Hepatocyte (in vitro differentiated cells): ENCODE results near the gene TPBGL. TPM values are rescaled to one million over a fixed set of nuclear protein-coding genes. Genes with fewer than 3 reads are reported as not detected.
A peak's percentile ranks its signal among the peaks of the same experiment; 100 is the strongest.

ENCODE experiments used
- DNase-seq: peaks from one replicate; pipeline ENCODE4 v3.0.0-alpha.2; 2016; ENCODE audit warnings: low spot score
- H2AFZ ChIP-seq: fragments of 200-600 bp; sonication (generic); 2 replicates; pipeline ENCODE4 v1.6.0; 2016; ENCODE audit warnings: antibody characterized with exemption, mild to moderate bottlenecking
- H3K27ac ChIP-seq: fragments of 200-600 bp; sonication (generic); 2 replicates; pipeline ENCODE4 v1.5.1; 2016; ENCODE audit warnings: mild to moderate bottlenecking
- H3K27me3 ChIP-seq: fragments of 200-600 bp; sonication (generic); 2 replicates; pipeline ENCODE4 v1.6.1; 2016
- H3K36me3 ChIP-seq: fragments of 200-600 bp; sonication (generic); replicated peaks from 2 replicates; pipeline ENCODE4 v1.5.1; 2016; ENCODE audit warnings: low read depth; ENCODE audit not compliant: insufficient read depth
- H3K4me1 ChIP-seq: fragments of 200-600 bp; sonication (generic); 2 replicates; pipeline ENCODE4 v1.5.1; 2016; ENCODE audit warnings: mild to moderate bottlenecking, moderate library complexity; ENCODE audit not compliant: insufficient read depth
- H3K4me2 ChIP-seq: fragments of 200-600 bp; sonication (generic); 2 replicates; pipeline ENCODE4 v1.6.0; 2016
- H3K4me3 ChIP-seq: fragments of 200-600 bp; sonication (generic); 2 replicates; pipeline ENCODE4 v1.5.1; 2016; ENCODE audit warnings: mild to moderate bottlenecking
- H3K79me2 ChIP-seq: fragments of 200-600 bp; sonication (generic); 2 replicates; pipeline ENCODE4 v1.6.0; 2017; ENCODE audit warnings: mild to moderate bottlenecking
- H3K9me2 ChIP-seq: fragments of 200-600 bp; sonication (generic); replicated peaks from 2 replicates; pipeline ENCODE4 v1.6.0; 2017; ENCODE audit warnings: mild to moderate bottlenecking; ENCODE audit not compliant: insufficient read depth
- H3K9me3 ChIP-seq: fragments of 200-600 bp; sonication (generic); 2 replicates; pipeline ENCODE4 v1.5.1; 2016; ENCODE audit warnings: low read depth, mild to moderate bottlenecking
- H4K20me1 ChIP-seq: fragments of 200-600 bp; sonication (generic); 2 replicates; pipeline ENCODE4 v1.6.0; 2016; ENCODE audit warnings: mild to moderate bottlenecking; ENCODE audit not compliant: insufficient read depth, poor library complexity, severe bottlenecking
- EZH2 ChIP-seq: fragments of 200-600 bp; sonication (generic); IDR thresholded peaks from 2 replicates; pipeline ENCODE4 v1.6.1; 2016; ENCODE audit warnings: antibody characterized with exemption, mild to moderate bottlenecking, borderline replicate concordance
- EZH2phosphoT487 ChIP-seq: fragments of 200-600 bp; sonication (generic); IDR thresholded peaks from one replicate; pipeline ENCODE4 v1.6.1; 2018; ENCODE audit warnings: antibody characterized with exemption, mild to moderate bottlenecking, low read depth, moderate library complexity; ENCODE audit not compliant: unreplicated experiment, severe bottlenecking
- WGBS: methylation state at CpG from one replicate; pipeline ENCODE4 v1.1.6; 2016; ENCODE audit warnings: low lambda C conversion rate; ENCODE audit errors: missing lambda C conversion rate; 5-methylcytosine and 5-hydroxymethylcytosine counted together
- polyA plus RNA-seq: library from polyadenylated mRNA; unstranded; fragments of >200 nt; fragmentation: Nextera tagmentation; extraction: Ambion mirVana; gene quantifications from 2 replicates; pipeline ENCODE4 v1.2.1, GENCODE V29; 2016
- total RNA-seq: library from RNA; depleted of rRNA; stranded (reverse); fragments of >200 nt; gene quantifications from 2 replicates; pipeline ENCODE4 v1.2.3, GENCODE V29; 2014
- TF ChIP-seq, protein P1 (sequence below): fragments of 200-600 bp; sonication (generic); IDR thresholded peaks from 2 replicates; pipeline ENCODE4 v1.5.1; 2016; ENCODE audit warnings: antibody characterized with exemption, mild to moderate bottlenecking; ENCODE audit not compliant: poor library complexity

TPBGL gene
- total and polyA plus RNA-seq, 2 experiments from 2014 or later = 0.12 TPM; not detected in 1

DNA sequence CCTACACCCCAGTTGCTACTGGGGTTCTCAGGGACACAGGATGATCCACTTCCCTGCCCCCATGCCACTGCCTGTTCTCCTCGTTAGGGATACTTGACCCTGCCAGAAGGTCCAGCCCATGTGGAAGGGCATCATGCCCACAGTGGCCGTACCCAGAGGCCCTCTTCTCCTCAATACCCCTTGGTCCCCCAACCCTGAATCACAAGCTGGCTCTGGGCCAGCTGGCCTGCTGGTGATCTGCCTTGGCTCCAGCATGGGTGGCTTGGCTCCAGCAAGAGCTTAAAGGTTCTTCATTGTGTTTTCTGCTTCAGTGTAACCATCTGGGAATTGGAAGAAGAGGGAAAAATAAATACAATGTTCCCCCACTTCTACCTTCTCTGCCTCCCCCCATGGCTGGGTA, 11.1 kb upstream of the TPBGL start:
- no peak for DNase-seq
- WGBS = 79% methylated on average over 2 of the region's 2 CpGs
- H3K27ac ChIP-seq = no peak overlapping the region
- no peaks in the 10 kb centered on the region for H3K27me3 ChIP-seq
- no peak overlapping the region for H2AFZ ChIP-seq
- no peaks in the 10 kb centered on the region for H3K4me1 ChIP-seq
- H3K4me3 ChIP-seq = no peak overlapping the region
- no peaks in the 10 kb centered on the region for H3K79me2 ChIP-seq
- no peaks in the 10 kb centered on the region for H3K9me2 ChIP-seq
- H4K20me1 ChIP-seq = no peaks in the 10 kb centered on the region
- TF ChIP-seq EZH2phosphoT487 (no peak), EZH2 (no peak)
- TF ChIP-seq, protein P1, sequence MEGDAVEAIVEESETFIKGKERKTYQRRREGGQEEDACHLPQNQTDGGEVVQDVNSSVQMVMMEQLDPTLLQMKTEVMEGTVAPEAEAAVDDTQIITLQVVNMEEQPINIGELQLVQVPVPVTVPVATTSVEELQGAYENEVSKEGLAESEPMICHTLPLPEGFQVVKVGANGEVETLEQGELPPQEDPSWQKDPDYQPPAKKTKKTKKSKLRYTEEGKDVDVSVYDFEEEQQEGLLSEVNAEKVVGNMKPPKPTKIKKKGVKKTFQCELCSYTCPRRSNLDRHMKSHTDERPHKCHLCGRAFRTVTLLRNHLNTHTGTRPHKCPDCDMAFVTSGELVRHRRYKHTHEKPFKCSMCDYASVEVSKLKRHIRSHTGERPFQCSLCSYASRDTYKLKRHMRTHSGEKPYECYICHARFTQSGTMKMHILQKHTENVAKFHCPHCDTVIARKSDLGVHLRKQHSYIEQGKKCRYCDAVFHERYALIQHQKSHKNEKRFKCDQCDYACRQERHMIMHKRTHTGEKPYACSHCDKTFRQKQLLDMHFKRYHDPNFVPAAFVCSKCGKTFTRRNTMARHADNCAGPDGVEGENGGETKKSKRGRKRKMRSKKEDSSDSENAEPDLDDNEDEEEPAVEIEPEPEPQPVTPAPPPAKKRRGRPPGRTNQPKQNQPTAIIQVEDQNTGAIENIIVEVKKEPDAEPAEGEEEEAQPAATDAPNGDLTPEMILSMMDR = no peak
- no peaks in the 10 kb centered on the region for H3K36me3 ChIP-seq
- no peak overlapping the region for H3K4me2 ChIP-seq
- H3K9me3 ChIP-seq = no peaks in the 10 kb centered on the region

DNA sequence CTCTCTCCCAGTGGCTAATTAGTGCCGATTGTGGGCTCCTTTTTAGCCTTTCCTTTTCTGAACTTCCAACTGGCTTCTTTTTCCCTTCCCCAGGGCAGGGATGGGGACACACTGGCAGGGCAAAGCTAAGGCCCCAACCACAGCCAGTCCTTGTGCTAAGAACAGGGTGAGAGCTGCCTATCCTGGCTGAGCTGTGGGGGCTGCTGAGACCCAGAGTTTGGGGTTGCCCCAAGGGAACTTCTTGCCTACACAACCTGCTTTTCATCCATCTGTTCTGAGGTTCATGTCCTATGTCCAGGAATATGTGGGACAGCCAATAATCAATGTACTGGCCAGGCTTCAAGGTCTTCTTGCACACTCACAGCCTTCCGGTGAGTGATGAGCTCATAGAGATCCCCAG, 10.0 kb upstream of the TPBGL start:
- no peak overlapping the region for H3K27ac ChIP-seq
- DNase-seq = no peak
- 77% methylated on average over 2 of the region's 2 CpGs for WGBS
- no peak overlapping the region for H3K4me2 ChIP-seq
- H3K4me3 ChIP-seq = no peak overlapping the region
- H3K4me1 ChIP-seq = no peaks in the 10 kb centered on the region
- no peaks in the 10 kb centered on the region for H3K79me2 ChIP-seq
- no peaks in the 10 kb centered on the region for H3K9me3 ChIP-seq
- TF ChIP-seq, protein P1 = no peak
- TF ChIP-seq EZH2phosphoT487 (no peak), EZH2 (no peak)
- H2AFZ ChIP-seq = no peak overlapping the region
- no peaks in the 10 kb centered on the region for H3K27me3 ChIP-seq
- H3K36me3 ChIP-seq = no peaks in the 10 kb centered on the region
- H3K9me2 ChIP-seq = no peaks in the 10 kb centered on the region
- H4K20me1 ChIP-seq = no peaks in the 10 kb centered on the region

DNA sequence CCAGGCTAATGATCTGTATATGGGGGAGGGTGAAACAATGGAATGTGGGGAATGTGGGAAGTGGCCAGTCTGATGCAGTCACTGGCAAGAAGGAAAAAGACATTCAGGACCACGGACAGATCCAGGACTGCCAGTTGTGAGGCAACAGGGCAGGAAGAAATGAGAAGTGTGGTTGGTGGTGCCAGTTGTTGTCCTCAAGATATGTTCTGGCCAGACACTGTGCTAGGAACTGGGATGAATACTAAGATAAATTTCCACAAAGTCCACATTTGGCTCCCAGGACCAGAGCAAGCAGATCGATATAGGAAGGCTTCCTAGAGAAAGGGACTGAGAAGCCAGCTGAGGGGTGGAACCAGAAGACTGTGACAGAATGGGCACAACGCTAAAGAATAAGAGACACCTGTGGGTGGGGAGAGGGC, 6.8 kb upstream of the TPBGL start:
- Histone ChIP-seq H4K20me1 (no peaks in the 10 kb centered on the region), H3K4me2 (no peak overlapping the region), H3K9me2 (no peaks in the 10 kb centered on the region), H3K4me3 (no peak overlapping the region), H3K27ac (no peak overlapping the region), H3K9me3 (no peaks in the 10 kb centered on the region), H3K4me1 (no peaks in the 10 kb centered on the region), H3K36me3 (no peaks in the 10 kb centered on the region), H2AFZ (no peak overlapping the region), H3K27me3 (peaks cover 14% of the 10 kb centered on the region), H3K79me2 (no peaks in the 10 kb centered on the region)
- WGBS = 58% methylated on average over 3 of the region's 3 CpGs
- TF ChIP-seq, protein P1 = no peak
- no peak for TF ChIP-seq EZH2
- TF ChIP-seq EZH2phosphoT487 = no peak
- DNase-seq = peak; percentile 81

DNA sequence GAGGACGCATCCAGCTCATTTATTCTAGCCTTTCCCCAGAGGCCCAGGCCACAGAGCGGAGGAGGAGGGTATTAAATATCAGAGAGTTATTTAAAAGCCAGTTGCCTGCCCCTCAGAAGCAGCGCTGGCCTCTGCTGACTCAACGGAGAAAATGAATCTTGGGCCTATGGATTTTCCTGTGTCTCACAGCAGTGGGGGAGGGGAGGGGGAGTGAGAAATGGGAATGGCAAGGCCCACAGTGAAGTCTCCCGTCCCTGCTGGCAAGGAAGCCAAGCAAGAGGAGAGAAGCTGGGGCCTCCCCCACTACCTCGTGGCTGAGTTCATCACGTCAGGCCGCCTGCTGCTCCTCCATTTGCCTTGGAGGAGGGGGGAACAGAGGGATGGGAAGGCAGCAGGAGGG, 4.5 kb upstream of the TPBGL start:
- H3K9me3 ChIP-seq = no peaks in the 10 kb centered on the region
- no peaks in the 10 kb centered on the region for H3K36me3 ChIP-seq
- H3K27me3 ChIP-seq = peaks cover 37% of the 10 kb centered on the region
- WGBS = 46% methylated on average over 8 of the region's 8 CpGs
- H3K79me2 ChIP-seq = no peaks in the 10 kb centered on the region
- no peaks in the 10 kb centered on the region for H4K20me1 ChIP-seq
- TF ChIP-seq, protein P1 = no peak
- TF ChIP-seq EZH2phosphoT487 = no peak
- TF ChIP-seq EZH2 = no peak
- H3K4me1 ChIP-seq = peaks cover 5% of the 10 kb centered on the region
- H3K9me2 ChIP-seq = no peaks in the 10 kb centered on the region
- H3K4me2 ChIP-seq = no peak overlapping the region
- H2AFZ ChIP-seq = no peak overlapping the region
- no peak for DNase-seq
- H3K4me3 ChIP-seq = no peak overlapping the region
- no peak overlapping the region for H3K27ac ChIP-seq
